CD4-positive, alpha-beta T cell (primary cell): ENCODE measurements around the gene SFT2D1. TPM values are rescaled to one million over a fixed set of nuclear protein-coding genes. Genes with fewer than 3 reads are reported as not detected.

ENCODE experiments used
- ATAC-seq: fragments of 200-7000 bp; cut with Tn5 transposase; one replicate; pipeline ENCODE4 v1.10.0; 2022; ENCODE audit warnings: mild to moderate bottlenecking; ENCODE audit not compliant: poor library complexity
- CTCF ChIA-PET: fragments of 350-600 bp; sonication (Branson Sonifier 250); formaldehyde crosslinking; loops from one replicate; lab custom pipeline; 2021; ENCODE audit warnings: antibody characterized with exemption, inconsistent platforms; lab: Charles Lee
- POLR2A ChIA-PET: fragments of 350-600 bp; sonication (Branson Sonifier 250); formaldehyde crosslinking; loops from one replicate; lab custom pipeline; 2021; ENCODE audit warnings: antibody characterized with exemption, inconsistent platforms; lab: Charles Lee
- DNase-seq, 14 experiments: peaks; one replicate each; pipeline ENCODE4 v3.0.0-alpha.2; 2013 to 2020; ENCODE audit warnings: mixed read lengths in 2 of 14
- H3K27ac ChIP-seq, 2 donors: one replicate each; pipeline versions ENCODE4 v1.5.1 to v1.7.0; 2013; ENCODE audit warnings: low read length in 2 of 2, low read depth in 1 of 2, mild to moderate bottlenecking in 1 of 2
- H3K27me3 ChIP-seq, 2 experiments: 1 replicate in 1 of 2; 2 replicates in 1 of 2; pipeline versions ENCODE4 v1.6.1 to v1.7.0; 2013; ENCODE audit warnings: low read length in 2 of 2, control low read depth in 1 of 2, mild to moderate bottlenecking in 1 of 2, moderate library complexity in 1 of 2; ENCODE audit not compliant: insufficient read depth in 2 of 2, control insufficient read depth in 1 of 2
- H3K36me3 ChIP-seq: one replicate; pipeline ENCODE4 v1.6.1; 2013; ENCODE audit warnings: low read length, control low read depth; ENCODE audit not compliant: insufficient read depth
- H3K4me1 ChIP-seq: one replicate; pipeline ENCODE4 v1.6.1; 2013; ENCODE audit warnings: low read length, control low read depth; ENCODE audit not compliant: insufficient read depth
- H3K4me3 ChIP-seq: one replicate; pipeline ENCODE4 v1.5.1; 2013; ENCODE audit warnings: mild to moderate bottlenecking, low read length, moderate library complexity
- H3K9me3 ChIP-seq, 2 experiments: 1 replicate in 1 of 2; 2 replicates in 1 of 2; pipeline versions ENCODE4 v1.6.1 to v1.7.0; 2013; ENCODE audit warnings: low read length in 2 of 2, mild to moderate bottlenecking in 2 of 2, control low read depth in 1 of 2, moderate library complexity in 1 of 2; ENCODE audit not compliant: control insufficient read depth in 1 of 2, insufficient read depth in 1 of 2
- H3K27ac Mint-ChIP-seq: one replicate; pipeline ENCODE4 v1.8.0; 2020; ENCODE audit warnings: mixed read lengths
- H3K27me3 Mint-ChIP-seq: one replicate; pipeline ENCODE4 v1.8.0; 2021; ENCODE audit warnings: mixed read lengths
- H3K36me3 Mint-ChIP-seq: one replicate; pipeline ENCODE4 v1.8.0; 2021; ENCODE audit warnings: low read depth, mixed read lengths
- H3K4me1 Mint-ChIP-seq: one replicate; pipeline ENCODE4 v1.8.0; 2021; ENCODE audit warnings: low read depth, mixed read lengths
- H3K4me3 Mint-ChIP-seq: one replicate; pipeline ENCODE4 v1.8.0; 2020; ENCODE audit warnings: mild to moderate bottlenecking, mixed read lengths
- H3K9me3 Mint-ChIP-seq: one replicate; pipeline ENCODE4 v1.8.0; 2020; ENCODE audit warnings: mixed read lengths
- CTCF ChIP-seq: fragments of 200-600 bp; IDR thresholded peaks from one replicate; pipeline ENCODE4 v1.8.0; 2022; ENCODE audit warnings: antibody characterized with exemption, mild to moderate bottlenecking
- intact Hi-C, 2 experiments: fragments of 100-400 bp; cut with DNase I in 1 of 2; cut with micrococcal nuclease in 1 of 2; formaldehyde crosslinking; loops; one replicate each; pipeline versions ENCODE4 v1.15.1 to v1.9.0; 2023 to 2025; cut with DNase I, micrococcal nuclease
- total RNA-seq, 174 experiments: library from RNA in 2 of 174; stranded (reverse) in 2 of 174; gene quantifications; one replicate each; pipeline ENCODE4 v1.2.3 and lab custom pipeline; 2021 to 2026

The SFT2D1 gene
- total RNA-seq, 2 experiments from 2014 or later = 10.4 to 12.5 TPM

GRCh38 chr6:166338854-166339253, 3.5 kb downstream of the SFT2D1 start:
- H3K27me3 Mint-ChIP-seq = no peaks in the 10 kb centered on the region
- peaks cover 29% of the 10 kb centered on the region for H3K36me3 Mint-ChIP-seq
- CTCF ChIA-PET = no interaction called here
- peaks cover 73% of the 10 kb centered on the region for H3K4me1 ChIP-seq
- H3K36me3 ChIP-seq = peaks cover 36% of the 10 kb centered on the region
- H3K27ac Mint-ChIP-seq = no peak overlapping the region
- H3K4me1 Mint-ChIP-seq = peaks cover 9% of the 10 kb centered on the region
- H3K4me3 Mint-ChIP-seq = no peak overlapping the region
- H3K9me3 ChIP-seq = no peaks in the 10 kb centered on the region
- TF ChIP-seq CTCF = no peak
- ATAC-seq (no peak), DNase-seq (no peak)
- H3K4me3 ChIP-seq = no peak overlapping the region
- H3K27me3 ChIP-seq = no peaks in the 10 kb centered on the region
- intact Hi-C loops = no loop called here
- H3K27ac ChIP-seq = no peak overlapping the region
- POLR2A ChIA-PET = no interaction called here
- H3K9me3 Mint-ChIP-seq = no peaks in the 10 kb centered on the region

- no peak overlapping the region for H3K27ac ChIP-seq
These were observed 5.5 kb downstream of the SFT2D1 start for GRCh38 chr6:166336847-166337246.

GRCh38 chr6:166335378-166336302, 6.7 kb downstream of the SFT2D1 start:
- intact Hi-C loops = no loop called here
- H3K27ac ChIP-seq = no peak overlapping the region
- H3K4me1 ChIP-seq = peaks cover 77% of the 10 kb centered on the region
- peaks cover 35% of the 10 kb centered on the region for H3K36me3 Mint-ChIP-seq
- no peaks in the 10 kb centered on the region for H3K27me3 ChIP-seq
- ATAC-seq (no peak), DNase-seq (no peak)
- no peak overlapping the region for H3K4me3 ChIP-seq
- H3K4me3 Mint-ChIP-seq = no peak overlapping the region
- no peak for TF ChIP-seq CTCF
- ChIA-PET POLR2A (no interaction called here), CTCF (no interaction called here)
- no peaks in the 10 kb centered on the region for H3K27me3 Mint-ChIP-seq
- H3K36me3 ChIP-seq = peaks cover 34% of the 10 kb centered on the region
- H3K9me3 Mint-ChIP-seq = no peaks in the 10 kb centered on the region
- H3K27ac Mint-ChIP-seq = no peak overlapping the region
- H3K4me1 Mint-ChIP-seq = peaks cover 2% of the 10 kb centered on the region
- H3K9me3 ChIP-seq = no peaks in the 10 kb centered on the region

More at GRCh38 chr6:166336847-166337246, 5.5 kb downstream of the SFT2D1 start:
- Mint-ChIP-seq H3K27me3 (no peaks in the 10 kb centered on the region), H3K9me3 (no peaks in the 10 kb centered on the region), H3K36me3 (peaks cover 39% of the 10 kb centered on the region), H3K27ac (no peak overlapping the region), H3K4me3 (peak overlapping the region; percentile 2), H3K4me1 (peaks cover 7% of the 10 kb centered on the region)
- Histone ChIP-seq H3K4me1 (peaks cover 85% of the 10 kb centered on the region), H3K9me3 (no peaks in the 10 kb centered on the region), H3K4me3 (no peak overlapping the region), H3K36me3 (peaks cover 36% of the 10 kb centered on the region), H3K27me3 (no peaks in the 10 kb centered on the region)
- ChIA-PET POLR2A (no interaction called here), CTCF (no interaction called here)
- DNase-seq = no peak
- no peak for ATAC-seq
- intact Hi-C loops = no loop called here
- no peak for TF ChIP-seq CTCF
